CD4-positive, alpha-beta memory T cell (primary cell): ENCODE data around the gene AMHR2. TPM values are rescaled to one million over a fixed set of nuclear protein-coding genes. Genes with fewer than 3 reads are reported as not detected.
"Not testable (repeated sequence)": the region's sequence is repeated elsewhere in the genome, so short reads cannot be mapped to it uniquely, and the experiment has no call there.

Experiments used
- CTCF ChIA-PET: fragments of 350-600 bp; sonication (Branson Sonifier 250); formaldehyde crosslinking; loops from one replicate; lab custom pipeline; 2021; ENCODE audit warnings: inconsistent platforms; ENCODE audit not compliant: partially characterized antibody; lab: Charles Lee
- POLR2A ChIA-PET: fragments of 350-600 bp; sonication (Branson Sonifier 250); formaldehyde crosslinking; loops from one replicate; lab custom pipeline; 2021; ENCODE audit not compliant: partially characterized antibody; lab: Charles Lee
- DNase-seq, 5 donors: peaks; one replicate each; pipeline versions ENCODE4 v3.0.0 to v3.0.0-alpha.2; 2020 to 2022; ENCODE audit warnings: mixed read lengths in 1 of 5
- H3K27ac ChIP-seq: one replicate; pipeline ENCODE4 v1.7.0; 2013; ENCODE audit warnings: low read depth, low read length
- H3K27me3 ChIP-seq: 2 replicates; pipeline ENCODE4 v1.7.0; 2013; ENCODE audit warnings: mild to moderate bottlenecking, low read length, moderate library complexity; ENCODE audit not compliant: insufficient read depth
- H3K36me3 ChIP-seq: 2 replicates; pipeline ENCODE4 v1.7.0; 2013; ENCODE audit warnings: mild to moderate bottlenecking, low read length, moderate library complexity; ENCODE audit not compliant: insufficient read depth
- H3K4me1 ChIP-seq: 2 replicates; pipeline ENCODE4 v1.7.0; 2013; ENCODE audit warnings: mild to moderate bottlenecking, low read length, moderate library complexity; ENCODE audit not compliant: insufficient read depth
- H3K4me3 ChIP-seq, 2 donors: one replicate each; pipeline ENCODE4 v1.7.0; 2013; ENCODE audit warnings: low read length in 2 of 2, mild to moderate bottlenecking in 1 of 2
- H3K9me3 ChIP-seq, 2 donors: one replicate each; pipeline ENCODE4 v1.7.0; 2013; ENCODE audit warnings: low read length in 2 of 2, control low read depth in 1 of 2; ENCODE audit not compliant: control insufficient read depth in 1 of 2
- H3K27ac Mint-ChIP-seq, 7 donors: one replicate each; pipeline ENCODE4 v1.8.0; 2020 to 2021; ENCODE audit warnings: mixed read lengths in 7 of 7, mild to moderate bottlenecking in 6 of 7, inconsistent platforms in 3 of 7, moderate library complexity in 3 of 7
- H3K27me3 Mint-ChIP-seq, 2 donors: one replicate each; pipeline ENCODE4 v1.8.0; 2020 to 2021; ENCODE audit warnings: mixed read lengths in 2 of 2
- H3K36me3 Mint-ChIP-seq, 2 donors: one replicate each; pipeline ENCODE4 v1.8.0; 2020 to 2021; ENCODE audit warnings: mixed read lengths in 2 of 2, inconsistent platforms in 1 of 2, mild to moderate bottlenecking in 1 of 2
- H3K4me1 Mint-ChIP-seq, 4 donors: one replicate each; pipeline ENCODE4 v1.8.0; 2020 to 2021; ENCODE audit warnings: mixed read lengths in 4 of 4, mild to moderate bottlenecking in 1 of 4
- H3K4me3 Mint-ChIP-seq, 8 donors: one replicate each; pipeline ENCODE4 v1.8.0; 2020 to 2021; ENCODE audit warnings: mixed read lengths in 8 of 8, mild to moderate bottlenecking in 7 of 8, moderate library complexity in 6 of 8, inconsistent platforms in 3 of 8
- H3K9me3 Mint-ChIP-seq, 8 donors: one replicate each; pipeline ENCODE4 v1.8.0; 2020 to 2021; ENCODE audit warnings: mixed read lengths in 8 of 8, mild to moderate bottlenecking in 5 of 8, inconsistent platforms in 3 of 8, moderate library complexity in 1 of 8
- intact Hi-C: fragments of 100-400 bp; cut with micrococcal nuclease; formaldehyde crosslinking; loops from one replicate; pipeline ENCODE4 v1.15.1; 2023
- polyA plus RNA-seq, 2 donors: library from polyadenylated mRNA; unstranded; fragments of 300-500 nt; fragmentation: Illumina TruSeq; gene quantifications; one replicate each; pipeline ENCODE4 v1.2.3, GENCODE V29; 2021
- total RNA-seq, 2 experiments: library from RNA; stranded (reverse); gene quantifications; one replicate each; pipeline ENCODE4 v1.2.3, GENCODE V29; 2021

The AMHR2 gene
- total and polyA plus RNA-seq, 4 experiments from 2014 or later = not detected

DNA sequence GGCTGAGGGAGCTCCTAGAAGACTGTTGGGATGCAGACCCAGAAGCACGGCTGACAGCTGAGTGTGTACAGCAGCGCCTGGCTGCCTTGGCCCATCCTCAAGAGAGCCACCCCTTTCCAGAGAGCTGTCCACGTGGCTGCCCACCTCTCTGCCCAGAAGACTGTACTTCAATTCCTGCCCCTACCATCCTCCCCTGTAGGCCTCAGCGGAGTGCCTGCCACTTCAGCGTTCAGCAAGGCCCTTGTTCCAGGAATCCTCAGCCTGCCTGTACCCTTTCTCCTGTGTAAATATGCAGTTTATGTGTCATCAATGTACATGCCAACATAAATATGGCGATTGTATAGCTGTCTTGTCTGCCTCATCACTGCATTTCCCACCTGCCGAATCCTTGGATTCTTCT, 7.5 kb downstream of the AMHR2 start:
- H3K9me3 Mint-ChIP-seq = no peaks in the 10 kb centered on the region
- Histone ChIP-seq H3K27me3 (no peaks in the 10 kb centered on the region), H3K27ac (no peak overlapping the region), H3K36me3 (no peaks in the 10 kb centered on the region), H3K4me1 (no peaks in the 10 kb centered on the region), H3K4me3 (no peak overlapping the region), H3K9me3 (no peaks in the 10 kb centered on the region)
- intact Hi-C loops = no loop called here
- ChIA-PET CTCF (interaction anchor here (1.1 to 3.5 kb wide), 5 partner anchors 10 to 87 kb away, joined by 3 to 13 read pairs (median 10); no protein-coding TSS in a partner anchor), POLR2A (no interaction called here)
- H3K27ac Mint-ChIP-seq = peak overlapping the region in 1 of 7 donors; percentile 19
- no peaks in the 10 kb centered on the region for H3K36me3 Mint-ChIP-seq
- H3K27me3 Mint-ChIP-seq = no peaks in the 10 kb centered on the region
- no peak for DNase-seq
- H3K4me1 Mint-ChIP-seq = peaks cover 0 to 1% (median 0%) of the 10 kb centered on the region in 4 donors
- no peak overlapping the region for H3K4me3 Mint-ChIP-seq

DNA sequence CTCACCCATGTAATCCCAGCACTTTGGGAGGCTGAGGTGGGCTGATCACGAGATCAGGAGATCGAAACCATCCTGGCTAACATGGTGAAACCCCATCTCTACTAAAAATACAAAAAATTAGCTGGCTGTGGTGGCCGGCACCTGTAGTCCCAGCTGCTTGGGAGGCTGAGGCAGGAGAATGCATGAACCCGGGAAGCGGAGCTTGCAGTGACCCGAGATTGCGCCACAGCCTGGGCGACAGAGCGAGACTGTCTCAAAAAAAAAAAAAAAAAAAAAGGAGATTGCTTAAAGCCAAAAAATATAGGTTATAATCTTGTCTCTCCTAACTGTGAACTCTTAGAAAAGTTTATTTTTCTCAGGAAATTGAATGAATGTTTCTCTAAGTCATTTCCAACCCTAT, 11.7 kb downstream of the AMHR2 start:
- H3K36me3 Mint-ChIP-seq, H3K4me1 ChIP-seq, POLR2A ChIA-PET, H3K9me3 ChIP-seq, H3K36me3 ChIP-seq, H3K27ac ChIP-seq, H3K27me3 Mint-ChIP-seq, DNase-seq, H3K9me3 Mint-ChIP-seq, H3K4me3 ChIP-seq, H3K4me3 Mint-ChIP-seq, H3K27me3 ChIP-seq, intact Hi-C loops, H3K4me1 Mint-ChIP-seq, CTCF ChIA-PET, H3K27ac Mint-ChIP-seq: not testable (repeated sequence)

DNA sequence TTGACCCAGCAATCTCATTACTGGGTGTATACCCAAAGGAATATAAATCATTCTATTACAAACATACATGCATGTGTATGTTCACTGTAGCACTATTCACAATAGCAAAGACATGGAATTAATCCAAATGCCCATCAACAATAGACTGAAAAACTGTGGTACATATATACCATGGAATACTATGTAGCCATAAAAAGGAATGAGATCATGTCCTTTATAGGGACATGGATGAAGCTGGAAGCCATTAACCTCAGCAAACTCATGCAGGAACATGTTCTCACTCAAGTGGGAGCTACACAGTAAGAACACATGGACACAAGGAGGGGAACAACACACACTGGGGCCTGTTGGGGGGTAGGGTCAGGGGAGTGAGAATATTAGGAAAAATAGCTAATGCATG, 15.9 kb downstream of the AMHR2 start:
- H3K4me3 ChIP-seq, H3K36me3 ChIP-seq, H3K9me3 ChIP-seq, H3K27me3 Mint-ChIP-seq, H3K27me3 ChIP-seq, DNase-seq, H3K9me3 Mint-ChIP-seq, H3K27ac ChIP-seq, intact Hi-C loops: not testable (repeated sequence)
- H3K4me1 ChIP-seq = peaks cover 27% of the 10 kb centered on the region
- Mint-ChIP-seq H3K27ac (peak overlapping the region in 4 of 7 donors; percentile 46 to 76 (median 54)), H3K36me3 (peaks cover 6 to 20% of the 10 kb centered on the region in 2 donors), H3K4me1 (peaks cover 14 to 42% (median 27%) of the 10 kb centered on the region in 4 donors), H3K4me3 (peak overlapping the region in 1 of 8 donors; percentile 73)
- ChIA-PET CTCF (interaction anchor here (0.7 to 1.5 kb wide), 3 partner anchors 16 to 249 kb away, joined by 3 to 6 read pairs (median 3); partner anchors contain the start of gene AMHR2), POLR2A (interaction anchor here (0.6 to 4.5 kb wide), 3 partner anchors 35 to 60 kb away, joined by 3 to 54 read pairs (median 13); partner anchors contain the start of genes MAP3K12, SP1 and TARBP2)

DNA sequence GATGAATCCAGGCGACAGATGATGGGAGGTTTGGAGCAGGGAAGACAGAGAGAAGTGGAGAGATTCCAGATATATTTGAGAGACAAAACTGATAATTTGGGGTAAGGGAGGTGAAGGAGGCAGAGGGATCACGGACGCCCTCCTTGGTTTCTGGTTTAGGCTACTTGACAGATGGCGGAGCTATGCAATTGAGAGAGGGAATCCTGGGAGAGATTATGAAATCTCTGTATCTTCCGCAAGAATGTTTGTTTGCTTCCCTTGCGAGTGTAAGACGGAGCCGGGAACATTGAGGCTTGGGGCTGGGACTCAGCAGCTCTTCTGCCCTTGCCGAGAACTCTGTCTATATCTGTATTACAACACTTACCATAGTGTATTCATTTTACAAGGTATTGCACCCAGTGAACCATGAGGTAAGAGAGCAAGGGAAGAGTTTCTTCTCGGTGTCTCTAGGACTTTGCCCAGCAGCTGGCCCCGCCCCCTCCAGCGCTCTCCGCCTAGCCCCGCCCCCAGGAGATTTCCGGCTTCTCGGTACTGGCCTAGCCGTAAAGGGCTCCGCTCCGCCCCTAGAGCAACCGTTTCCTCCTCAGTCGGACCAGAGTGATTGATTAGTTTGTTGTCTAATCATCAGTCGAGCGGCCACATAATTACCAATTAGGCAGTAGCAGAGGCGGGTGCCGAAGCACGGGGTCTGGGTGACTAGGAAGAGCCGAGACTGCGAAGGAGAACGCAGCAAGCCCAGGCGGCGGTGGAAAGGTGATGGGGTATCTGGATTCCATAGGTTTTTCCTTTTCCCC, 17.6 kb downstream of the AMHR2 start, which contains the start of gene PRR13:
PRR13 (plus strand) TSS at position 695 of the 794 bp plus-strand sequence. CDS start 981 bp downstream, outside the sequence.
- H3K36me3 ChIP-seq = peaks cover 19% of the 10 kb centered on the region
- Mint-ChIP-seq H3K9me3 (no peaks in the 10 kb centered on the region), H3K4me3 (peak within 1 kb of the TSS; percentile 95 to 99 (median 97)), H3K27ac (peak within 1 kb of the TSS; percentile 91 to 99 (median 96)), H3K36me3 (peaks cover 14 to 35% of the 10 kb centered on the region in 2 donors), H3K27me3 (no peaks in the 10 kb centered on the region), H3K4me1 (peaks cover 22 to 59% (median 40%) of the 10 kb centered on the region in 4 donors)
- peak; percentile 95 to 100 (median 97) for DNase-seq
- intact Hi-C loops = loop anchor here (1.0 to 2.0 kb wide), 7 partner anchors 10 to 260 kb away; partner anchors contain the start of genes CSAD, SP1 and ZNF740
- H3K9me3 ChIP-seq = no peaks in the 10 kb centered on the region
- H3K4me1 ChIP-seq = peaks cover 40% of the 10 kb centered on the region
- ChIA-PET POLR2A (interaction anchor here (0.6 to 4.5 kb wide), 20 partner anchors 10 to 435 kb away, joined by 3 to 54 read pairs (median 4); partner anchors contain the start of genes AAAS, EIF4B, MAP3K12 and NPFF), CTCF (interaction anchor here (0.6 to 1.7 kb wide), 11 partner anchors 9 to 574 kb away, joined by 3 to 6 read pairs (median 3); no protein-coding TSS in a partner anchor)
- peak within 1 kb of the TSS; percentile 75 to 91 for H3K4me3 ChIP-seq
- no peaks in the 10 kb centered on the region for H3K27me3 ChIP-seq
- H3K27ac ChIP-seq = peak within 1 kb of the TSS; percentile 98

DNA sequence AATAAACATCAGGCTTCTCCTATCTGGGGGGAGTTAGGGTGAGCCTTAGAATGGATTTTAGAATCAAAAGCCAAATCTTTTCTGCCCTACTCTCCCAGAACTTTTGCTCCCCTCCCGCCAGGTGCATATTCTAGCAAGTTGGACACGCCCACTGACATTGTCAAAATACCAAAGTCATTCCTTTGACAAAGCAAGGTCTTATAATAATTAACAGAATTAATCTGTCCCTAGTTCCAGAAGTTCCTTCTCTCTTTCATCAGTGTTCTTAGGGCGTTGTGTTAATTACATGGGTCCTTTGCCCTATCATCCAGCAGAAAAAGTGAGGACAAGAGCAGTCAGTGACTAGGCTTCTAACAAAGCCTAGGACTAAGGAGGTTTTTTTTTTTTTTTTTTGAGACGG, 20.3 kb downstream of the AMHR2 start:
- H3K4me3 ChIP-seq = no peak overlapping the region
- intact Hi-C loops = no loop called here
- POLR2A ChIA-PET = interaction anchor here (3.1 kb wide), 1 partner anchor 56 kb away, joined by 16 read pairs; the partner anchor contains the start of genes MAP3K12 and TARBP2

DNA sequence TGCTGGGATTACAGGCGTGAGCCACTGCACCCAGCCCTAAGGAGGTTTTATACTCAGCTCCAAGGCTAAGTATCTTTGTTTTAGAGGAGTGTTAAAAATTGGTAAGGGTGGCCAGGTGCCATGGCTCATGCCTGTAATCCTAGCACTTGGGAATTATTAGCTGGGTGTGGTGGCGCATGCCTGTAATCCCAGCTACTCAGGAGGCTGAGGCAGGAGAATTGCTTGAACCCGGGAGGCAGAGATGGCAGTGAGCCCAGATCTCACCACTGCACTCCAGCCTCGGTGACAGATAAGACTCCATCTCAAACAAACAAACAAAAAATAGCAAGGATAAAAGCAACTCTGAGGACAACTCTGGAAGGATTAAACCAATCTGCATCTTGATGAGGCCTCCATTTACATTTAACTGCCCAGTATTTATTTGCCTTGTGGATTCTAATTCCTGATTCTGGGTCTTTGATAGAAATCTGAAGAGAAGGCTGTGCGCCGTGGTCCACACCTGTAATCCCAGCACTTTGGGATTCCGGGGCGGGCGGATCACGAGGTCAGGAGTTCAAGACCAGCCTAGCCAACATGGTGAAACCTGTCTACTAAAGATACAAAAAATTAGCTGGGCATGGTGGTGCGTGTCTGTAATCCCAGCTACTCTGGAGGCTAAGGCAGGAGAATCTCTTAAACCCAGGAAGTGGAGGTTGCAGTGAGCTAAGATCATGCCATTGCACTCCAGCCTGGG, 21.1 kb downstream of the AMHR2 start:
- H3K36me3 ChIP-seq = peaks cover 29% of the 10 kb centered on the region
- Mint-ChIP-seq H3K4me3 (peak overlapping the region in 5 of 8 donors; percentile 23 to 59 (median 45)), H3K27ac (peak overlapping the region in 3 of 7 donors; percentile 24 to 75 (median 40)), H3K4me1 (peaks cover 26 to 65% (median 41%) of the 10 kb centered on the region in 4 donors), H3K36me3 (peaks cover 29 to 52% of the 10 kb centered on the region in 2 donors)
- peak overlapping the region; percentile 4 for H3K27ac ChIP-seq
- peaks cover 40% of the 10 kb centered on the region for H3K4me1 ChIP-seq
- ChIA-PET CTCF (interaction anchor here (0.7 to 1.1 kb wide), 2 partner anchors 64 to 118 kb away, joined by 4 to 5 read pairs; no protein-coding TSS in a partner anchor), POLR2A (interaction anchor here (0.6 to 3.1 kb wide), 4 partner anchors 9 to 285 kb away, joined by 3 to 16 read pairs (median 3); partner anchors contain the start of genes MAP3K12 and TARBP2)
- H3K9me3 Mint-ChIP-seq, H3K27me3 ChIP-seq, intact Hi-C loops, H3K4me3 ChIP-seq, H3K27me3 Mint-ChIP-seq, DNase-seq, H3K9me3 ChIP-seq: not testable (repeated sequence)

More for the DNA sequence above, 20.3 kb downstream of the AMHR2 start:
- peaks cover 29 to 52% of the 10 kb centered on the region in 2 donors for H3K36me3 Mint-ChIP-seq
- peak overlapping the region in 6 of 7 donors; percentile 6 to 91 (median 72) for H3K27ac Mint-ChIP-seq
- peaks cover 40% of the 10 kb centered on the region for H3K4me1 ChIP-seq
- CTCF ChIA-PET = no interaction called here
- H3K4me3 Mint-ChIP-seq = peak overlapping the region in 7 of 8 donors; percentile 26 to 75 (median 63)
- no peaks in the 10 kb centered on the region for H3K9me3 ChIP-seq
- no peak overlapping the region for H3K27ac ChIP-seq
- no peaks in the 10 kb centered on the region for H3K27me3 Mint-ChIP-seq
- peaks cover 29% of the 10 kb centered on the region for H3K36me3 ChIP-seq
- H3K27me3 ChIP-seq = no peaks in the 10 kb centered on the region
- H3K4me1 Mint-ChIP-seq = peaks cover 26 to 68% (median 44%) of the 10 kb centered on the region in 4 donors
- DNase-seq = no peak
- no peaks in the 10 kb centered on the region for H3K9me3 Mint-ChIP-seq
